GM19395 (cell line): ENCODE results near the gene IGFBP2.

Experiments used
- ATAC-seq: cut with Tn5 transposase; IDR thresholded peaks from one replicate; pipeline ENCODE4 v1.9.1; 2021; ENCODE audit warnings: mild to moderate bottlenecking, moderate library complexity; ENCODE audit not compliant: unreplicated experiment

Gene IGFBP2

GRCh38 chr2:216636551-216637450 lies 3.6 kb downstream of the IGFBP2 start:
- no peak for ATAC-seq

GRCh38 chr2:216637472-216637871 lies 4.3 kb downstream of the IGFBP2 start:
- no peak for ATAC-seq

- ATAC-seq: no peak
Measured at GRCh38 chr2:216643986-216644659, 10.9 kb downstream of the IGFBP2 start.

GRCh38 chr2:216644842-216645635 lies 11.8 kb downstream of the IGFBP2 start:
- no peak for ATAC-seq

GRCh38 chr2:216645636-216645950 lies 12.4 kb downstream of the IGFBP2 start:
- ATAC-seq: no peak

- ATAC-seq: no peak
Measured at GRCh38 chr2:216646116-216646515, 12.9 kb downstream of the IGFBP2 start.

- ATAC-seq: no peak
Measured at GRCh38 chr2:216648105-216648504, 14.9 kb downstream of the IGFBP2 start.

GRCh38 chr2:216649574-216649973 lies 16.4 kb downstream of the IGFBP2 start:
- ATAC-seq: no peak

- no peak for ATAC-seq
Measured at GRCh38 chr2:216650626-216651257, 17.5 kb downstream of the IGFBP2 start.

GRCh38 chr2:216651351-216651881 lies 18.2 kb downstream of the IGFBP2 start:
- ATAC-seq: no peak

- ATAC-seq: no peak
Measured at GRCh38 chr2:216652566-216652965, 19.3 kb downstream of the IGFBP2 start.

GRCh38 chr2:216653093-216653799 lies 20.0 kb downstream of the IGFBP2 start:
- no peak for ATAC-seq

- no peak for ATAC-seq
Measured at GRCh38 chr2:216653931-216654365, 20.7 kb downstream of the IGFBP2 start.

GRCh38 chr2:216654528-216655052 lies 21.4 kb downstream of the IGFBP2 start:
- ATAC-seq: no peak

- ATAC-seq: no peak
Measured at GRCh38 chr2:216657086-216657855, 24.1 kb downstream of the IGFBP2 start.

GRCh38 chr2:216657980-216658379 lies 24.8 kb downstream of the IGFBP2 start:
- no peak for ATAC-seq

GRCh38 chr2:216658757-216659156 lies 25.5 kb downstream of the IGFBP2 start:
- ATAC-seq: no peak

GRCh38 chr2:216659276-216659675 lies 26.1 kb downstream of the IGFBP2 start:
- no peak for ATAC-seq

GRCh38 chr2:216660496-216660895 lies 27.3 kb downstream of the IGFBP2 start:
- ATAC-seq: no peak
